AG04449 (cell line): Measurements from ENCODE around the gene ACADVL.
A peak's percentile ranks its signal among the peaks of the same experiment; 100 is the strongest.

Experiments
- CTCF ChIA-PET: fragments of 350-600 bp; formaldehyde crosslinking; extraction: SDS; loops from one replicate; lab custom pipeline; 2021; ENCODE audit warnings: antibody characterized with exemption; lab: Yijun Ruan, JAX
- POLR2A ChIA-PET: fragments of 400-600, 350-600 bp; formaldehyde crosslinking; extraction: SDS; loops from one replicate; lab custom pipeline; 2020; ENCODE audit warnings: antibody characterized with exemption, inconsistent platforms; lab: Yijun Ruan, JAX
- DNase-seq: peaks from one replicate; pipeline ENCODE4 v3.0.0-alpha.2; 2010; ENCODE audit warnings: low read depth, low spot score
- H3K4me3 ChIP-seq: 2 replicates; pipeline ENCODE4 v1.5.1; 2011; ENCODE audit warnings: low read depth, mild to moderate bottlenecking, control low read depth, low read length
- CTCF ChIP-seq: IDR thresholded peaks from one replicate; pipeline ENCODE4 v1.5.1; 2011; ENCODE audit warnings: mild to moderate bottlenecking, moderate library complexity, low read length, control low read depth, inconsistent platforms; ENCODE audit not compliant: insufficient read depth; ENCODE audit errors: missing control alignments

Gene ACADVL

GRCh38 chr17:7218166-7218565, 1.6 kb upstream of the ACADVL start:
- ChIA-PET CTCF (interaction anchor here (4.6 kb wide), 1 partner anchor 79 kb away, joined by 37 read pairs; no protein-coding TSS in a partner anchor), POLR2A (no interaction called here)
- peak overlapping the region; percentile 66 for H3K4me3 ChIP-seq
- TF ChIP-seq CTCF, result no peak
- DNase-seq, result no peak

- CTCF ChIA-PET, result interaction anchor here (1.1 to 4.6 kb wide), 4 partner anchors 15 to 173 kb away, joined by 3 to 37 read pairs (median 4); no protein-coding TSS in a partner anchor
- POLR2A ChIA-PET, result interaction anchor here (1.4 to 6.6 kb wide), 4 partner anchors 14 to 173 kb away, joined by 4 to 82 read pairs (median 17); partner anchors contain the start of genes DVL2, GABARAP and PHF23
- TF ChIP-seq CTCF, result no peak
- DNase-seq, result no peak
- H3K4me3 ChIP-seq, result no peak overlapping the region
Measured at GRCh38 chr17:7218758-7219157, 980 bp upstream of the ACADVL start.

- ChIA-PET CTCF (interaction anchor here (1.0 to 4.6 kb wide), 7 partner anchors 16 to 174 kb away, joined by 3 to 37 read pairs (median 4); no protein-coding TSS in a partner anchor), POLR2A (interaction anchor here (0.7 to 6.6 kb wide), 7 partner anchors 10 to 173 kb away, joined by 3 to 82 read pairs (median 7); partner anchors contain the start of genes DVL2, GABARAP and PHF23)
- no peak for TF ChIP-seq CTCF
- peak overlapping the region; percentile 83 for H3K4me3 ChIP-seq
- no peak for DNase-seq
Measured at GRCh38 chr17:7219229-7219811, 418 bp upstream of the ACADVL start.

- peak overlapping the region; percentile 83 for H3K4me3 ChIP-seq
- TF ChIP-seq CTCF, result peak; percentile 55
- DNase-seq, result no peak
- ChIA-PET POLR2A (interaction anchor here (0.6 to 6.6 kb wide), 6 partner anchors 12 to 175 kb away, joined by 3 to 82 read pairs (median 8); partner anchors contain the start of genes DVL2, GABARAP and PHF23), CTCF (interaction anchor here (0.7 to 4.6 kb wide), 11 partner anchors 9 to 126 kb away, joined by 3 to 37 read pairs (median 4); no protein-coding TSS in a partner anchor)
Measured at GRCh38 chr17:7220593-7221277, 997 bp downstream of the ACADVL start.

- ChIA-PET CTCF (interaction anchor here (1.0 to 4.6 kb wide), 10 partner anchors 9 to 176 kb away, joined by 3 to 37 read pairs (median 5); no protein-coding TSS in a partner anchor), POLR2A (interaction anchor here (1.2 to 6.6 kb wide), 6 partner anchors 11 to 176 kb away, joined by 3 to 82 read pairs (median 8); partner anchors contain the start of genes DVL2, GABARAP and PHF23)
- peak overlapping the region; percentile 83 for H3K4me3 ChIP-seq
- DNase-seq, result no peak
- no peak for TF ChIP-seq CTCF
Measured at GRCh38 chr17:7221278-7222092, 1.7 kb downstream of the ACADVL start.
